Natural killer cell (primary cell): ENCODE measurements around the gene SPOP. TPM values are rescaled to one million over a fixed set of nuclear protein-coding genes. Genes with fewer than 3 reads are reported as not detected.

Source experiments
- ATAC-seq, 3 donors: fragments of 150-1000 bp in 2 of 3; fragments of 200-7000 bp in 1 of 3; cut with Tn5 transposase; 1 replicate in 1 of 3; 2 replicates in 2 of 3; pipeline ENCODE4 v1.10.0; 2021; ENCODE audit warnings: mild to moderate bottlenecking in 2 of 3, moderate library complexity in 2 of 3
- DNase-seq, 2 donors: peaks; one replicate each; pipeline versions ENCODE4 v3.0.0 to v3.0.0-alpha.2; 2013 to 2021; ENCODE audit warnings: mixed read lengths in 1 of 2
- H3K27ac ChIP-seq: one replicate; pipeline ENCODE4 v1.5.1; 2013; ENCODE audit warnings: mild to moderate bottlenecking, low read length
- H3K27me3 ChIP-seq: one replicate; pipeline ENCODE4 v1.6.1; 2013; ENCODE audit warnings: low read length; ENCODE audit not compliant: control insufficient read depth, insufficient read depth
- H3K36me3 ChIP-seq: one replicate; pipeline ENCODE4 v1.6.1; 2013; ENCODE audit warnings: low read length; ENCODE audit not compliant: control insufficient read depth, insufficient read depth
- H3K4me1 ChIP-seq: one replicate; pipeline ENCODE4 v1.6.1; 2013; ENCODE audit warnings: low read length; ENCODE audit not compliant: control insufficient read depth, insufficient read depth
- H3K4me3 ChIP-seq: one replicate; pipeline ENCODE4 v1.5.1; 2013; ENCODE audit warnings: low read length
- H3K9me3 ChIP-seq: one replicate; pipeline ENCODE4 v1.6.1; 2013; ENCODE audit warnings: low read length; ENCODE audit not compliant: control insufficient read depth, insufficient read depth
- H3K27ac Mint-ChIP-seq, 2 donors: one replicate each; pipeline ENCODE4 v1.8.0; 2022; ENCODE audit warnings: mild to moderate bottlenecking in 2 of 2, mixed read lengths in 2 of 2, moderate library complexity in 1 of 2
- H3K27me3 Mint-ChIP-seq, 2 donors: one replicate each; pipeline ENCODE4 v1.8.0; 2022; ENCODE audit warnings: low read depth in 2 of 2, mixed read lengths in 2 of 2
- H3K36me3 Mint-ChIP-seq: one replicate; pipeline ENCODE4 v1.8.0; 2022; ENCODE audit warnings: mixed read lengths
- H3K4me1 Mint-ChIP-seq, 2 donors: one replicate each; pipeline ENCODE4 v1.8.0; 2022; ENCODE audit warnings: mixed read lengths in 2 of 2
- H3K4me3 Mint-ChIP-seq: one replicate; pipeline ENCODE4 v1.8.0; 2022; ENCODE audit warnings: mild to moderate bottlenecking, moderate library complexity, mixed read lengths
- H3K9me3 Mint-ChIP-seq, 2 donors: one replicate each; pipeline ENCODE4 v1.8.0; 2022; ENCODE audit warnings: mixed read lengths in 2 of 2
- WGBS: methylation state at CpG from one replicate; pipeline ENCODE4 v1.1.7; 2013; ENCODE audit warnings: missing lambda C conversion rate; ENCODE audit not compliant: insufficient coverage; 5-methylcytosine and 5-hydroxymethylcytosine counted together
- intact Hi-C: fragments of 100-400 bp; cut with micrococcal nuclease; formaldehyde crosslinking; loops from one replicate; pipeline ENCODE4 v1.14.2; 2022
- total RNA-seq, 4 donors: library from RNA; stranded (reverse); fragments of 120-200 nt in 1 of 4; gene quantifications; one replicate each; pipeline versions ENCODE4 v1.2.3 to v1.2.4, GENCODE V29; 2013 to 2022
- TF ChIP-seq, protein P1 (sequence below): fragments of 200-600 bp; IDR thresholded peaks from one replicate; pipeline ENCODE4 v1.8.0; 2022; ENCODE audit warnings: antibody characterized with exemption

The SPOP gene
- total RNA-seq, 3 donors from 2014 or later (not counting 1 experiment from before 2014, with no cell fraction given) = 45.4 to 56.5 (median 54.7) TPM

- H3K36me3 ChIP-seq = peaks cover 82% of the 10 kb centered on the region
- DNase-seq = no peak
- H3K4me1 Mint-ChIP-seq = peaks cover 0 to 5% of the 10 kb centered on the region in 2 donors
- no peaks in the 10 kb centered on the region for H3K9me3 ChIP-seq
- peaks cover 26% of the 10 kb centered on the region for H3K36me3 Mint-ChIP-seq
- WGBS = 94% methylated on average over 5 of the region's 5 CpGs
- no peaks in the 10 kb centered on the region for H3K27me3 ChIP-seq
- no peak overlapping the region for H3K27ac ChIP-seq
- no peaks in the 10 kb centered on the region for H3K4me1 ChIP-seq
- H3K9me3 Mint-ChIP-seq = no peaks in the 10 kb centered on the region
- H3K27ac Mint-ChIP-seq = no peak overlapping the region
- H3K27me3 Mint-ChIP-seq = no peaks in the 10 kb centered on the region
- intact Hi-C loops = no loop called here
- H3K4me3 ChIP-seq = no peak overlapping the region
- no peak for ATAC-seq
- no peak overlapping the region for H3K4me3 Mint-ChIP-seq
- TF ChIP-seq, protein P1, sequence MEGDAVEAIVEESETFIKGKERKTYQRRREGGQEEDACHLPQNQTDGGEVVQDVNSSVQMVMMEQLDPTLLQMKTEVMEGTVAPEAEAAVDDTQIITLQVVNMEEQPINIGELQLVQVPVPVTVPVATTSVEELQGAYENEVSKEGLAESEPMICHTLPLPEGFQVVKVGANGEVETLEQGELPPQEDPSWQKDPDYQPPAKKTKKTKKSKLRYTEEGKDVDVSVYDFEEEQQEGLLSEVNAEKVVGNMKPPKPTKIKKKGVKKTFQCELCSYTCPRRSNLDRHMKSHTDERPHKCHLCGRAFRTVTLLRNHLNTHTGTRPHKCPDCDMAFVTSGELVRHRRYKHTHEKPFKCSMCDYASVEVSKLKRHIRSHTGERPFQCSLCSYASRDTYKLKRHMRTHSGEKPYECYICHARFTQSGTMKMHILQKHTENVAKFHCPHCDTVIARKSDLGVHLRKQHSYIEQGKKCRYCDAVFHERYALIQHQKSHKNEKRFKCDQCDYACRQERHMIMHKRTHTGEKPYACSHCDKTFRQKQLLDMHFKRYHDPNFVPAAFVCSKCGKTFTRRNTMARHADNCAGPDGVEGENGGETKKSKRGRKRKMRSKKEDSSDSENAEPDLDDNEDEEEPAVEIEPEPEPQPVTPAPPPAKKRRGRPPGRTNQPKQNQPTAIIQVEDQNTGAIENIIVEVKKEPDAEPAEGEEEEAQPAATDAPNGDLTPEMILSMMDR = no peak
These were observed 66.9 kb downstream of the SPOP start for GRCh38 chr17:49610883-49611584.

- Histone ChIP-seq H3K36me3 (peaks cover 85% of the 10 kb centered on the region), H3K27me3 (no peaks in the 10 kb centered on the region), H3K4me3 (no peak overlapping the region), H3K27ac (no peak overlapping the region), H3K9me3 (no peaks in the 10 kb centered on the region), H3K4me1 (no peaks in the 10 kb centered on the region)
- no peak for ATAC-seq
- WGBS = 97% methylated on average over 7 of the region's 7 CpGs
- Mint-ChIP-seq H3K4me3 (no peak overlapping the region), H3K9me3 (no peaks in the 10 kb centered on the region), H3K27me3 (no peaks in the 10 kb centered on the region), H3K27ac (no peak overlapping the region), H3K36me3 (peaks cover 37% of the 10 kb centered on the region), H3K4me1 (no peaks in the 10 kb centered on the region)
- no peak for DNase-seq
- intact Hi-C loops = no loop called here
- TF ChIP-seq, protein P1 = no peak
These were observed 73.5 kb downstream of the SPOP start for GRCh38 chr17:49604314-49604869.

- Mint-ChIP-seq H3K4me3 (no peak overlapping the region), H3K9me3 (no peaks in the 10 kb centered on the region), H3K27ac (no peak overlapping the region), H3K36me3 (peaks cover 35% of the 10 kb centered on the region), H3K4me1 (no peaks in the 10 kb centered on the region), H3K27me3 (no peaks in the 10 kb centered on the region)
- Histone ChIP-seq H3K27ac (no peak overlapping the region), H3K9me3 (no peaks in the 10 kb centered on the region), H3K4me1 (no peaks in the 10 kb centered on the region), H3K4me3 (no peak overlapping the region), H3K36me3 (peaks cover 81% of the 10 kb centered on the region), H3K27me3 (no peaks in the 10 kb centered on the region)
- DNase-seq = no peak
- TF ChIP-seq, protein P1 = no peak
- intact Hi-C loops = no loop called here
- no peak for ATAC-seq
- 69% methylated on average over 2 of the region's 2 CpGs for WGBS
These were observed 74.2 kb downstream of the SPOP start for GRCh38 chr17:49603720-49604119.

DNA sequence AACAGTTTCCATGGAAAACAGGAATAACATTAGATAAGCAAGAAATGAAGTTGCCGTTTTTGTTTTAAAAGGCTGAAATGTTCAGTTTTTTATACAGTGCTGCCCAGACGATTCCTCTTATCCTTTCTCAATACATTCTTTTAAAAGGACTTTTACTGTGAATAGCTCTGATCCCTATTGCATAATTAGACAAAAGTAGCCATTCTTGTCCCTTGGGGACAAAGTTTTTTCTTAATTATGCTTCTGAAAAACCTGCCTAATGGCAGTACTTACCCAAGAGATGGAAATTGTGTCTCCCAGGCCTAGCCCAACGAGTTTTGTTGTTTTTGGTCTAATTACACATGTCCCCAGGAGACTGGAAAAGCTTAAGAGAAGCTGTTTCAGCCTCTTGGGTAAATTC, 74.7 kb downstream of the SPOP start:
- H3K27me3 Mint-ChIP-seq = no peaks in the 10 kb centered on the region
- 100% methylated on average over 3 of the region's 3 CpGs for WGBS
- no peak overlapping the region for H3K4me3 ChIP-seq
- peaks cover 82% of the 10 kb centered on the region for H3K36me3 ChIP-seq
- TF ChIP-seq, protein P1 = no peak
- H3K4me1 Mint-ChIP-seq = no peaks in the 10 kb centered on the region
- H3K27ac Mint-ChIP-seq = no peak overlapping the region
- H3K4me3 Mint-ChIP-seq = no peak overlapping the region
- intact Hi-C loops = no loop called here
- peaks cover 38% of the 10 kb centered on the region for H3K36me3 Mint-ChIP-seq
- no peaks in the 10 kb centered on the region for H3K27me3 ChIP-seq
- no peak for DNase-seq
- H3K27ac ChIP-seq = no peak overlapping the region
- ATAC-seq = no peak
- H3K9me3 Mint-ChIP-seq = no peaks in the 10 kb centered on the region
- no peaks in the 10 kb centered on the region for H3K4me1 ChIP-seq
- H3K9me3 ChIP-seq = no peaks in the 10 kb centered on the region
